GM21528 (cell line): ENCODE measurements around the gene PLEKHG3.

Source experiments
- ATAC-seq: cut with Tn5 transposase; IDR thresholded peaks from one replicate; pipeline ENCODE4 v1.9.1; 2021; ENCODE audit warnings: mild to moderate bottlenecking, moderate library complexity; ENCODE audit not compliant: unreplicated experiment, low FRiP score

Gene PLEKHG3

DNA sequence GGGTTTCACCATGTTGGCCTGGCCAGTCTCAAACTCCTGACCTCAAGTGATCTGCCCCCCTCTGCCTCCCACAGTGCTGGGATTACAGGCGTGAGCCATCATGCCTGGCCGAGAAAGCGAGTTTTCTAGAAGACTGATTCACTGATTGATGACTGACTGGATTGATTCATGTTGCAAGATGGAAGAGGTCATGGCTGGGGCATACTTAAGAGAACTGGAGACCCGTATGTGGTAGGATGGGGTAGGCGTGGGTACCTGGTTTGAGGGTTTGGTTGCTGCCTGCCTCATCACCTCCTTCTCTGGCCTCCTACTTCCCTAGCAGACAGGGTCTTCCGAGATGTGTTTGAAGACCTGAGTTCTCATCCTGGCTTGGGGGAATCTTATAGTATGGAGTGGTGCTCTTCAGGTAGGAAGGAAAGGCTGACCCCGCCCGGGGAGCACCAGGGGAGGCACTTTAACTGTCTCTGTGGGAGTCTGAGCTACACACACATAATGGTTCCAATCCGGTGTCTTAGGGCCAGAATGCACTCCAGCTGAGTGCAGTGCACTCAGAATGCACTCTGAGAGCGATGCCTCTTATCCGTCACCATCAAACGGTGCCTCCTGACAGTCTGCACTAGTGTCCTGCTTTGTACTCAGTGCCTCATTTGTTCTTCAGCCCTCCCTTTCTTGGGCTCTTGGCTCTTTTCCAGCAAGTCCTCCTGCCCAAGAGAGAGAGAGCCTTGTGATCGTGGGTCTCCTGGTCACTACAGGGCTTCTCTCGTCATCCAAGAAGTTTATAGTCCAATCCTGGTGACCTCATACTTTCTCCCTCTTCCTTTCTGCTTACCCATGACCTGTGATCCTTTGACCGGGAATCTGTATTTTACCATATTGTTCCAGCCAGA, 19.7 kb downstream of the PLEKHG3 start:
- no peak for ATAC-seq

DNA sequence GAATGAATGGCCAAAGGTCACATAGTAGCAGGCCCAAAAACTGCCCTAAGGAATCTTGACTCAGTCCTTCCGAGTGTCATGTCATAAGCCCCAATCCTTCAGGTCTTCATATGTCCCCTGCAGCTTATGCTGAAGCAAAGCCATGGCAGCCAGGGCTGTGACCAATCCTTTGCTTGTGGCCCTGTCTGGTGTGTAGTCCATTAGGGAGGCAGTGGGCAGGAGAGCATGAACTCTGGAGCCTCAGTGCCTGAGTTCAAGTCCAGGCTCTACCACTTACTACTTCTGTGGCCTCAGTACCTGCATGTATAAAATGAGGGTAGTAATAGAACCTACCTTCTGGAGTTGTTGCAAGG, 20.3 kb downstream of the PLEKHG3 start:
- ATAC-seq, result no peak

DNA sequence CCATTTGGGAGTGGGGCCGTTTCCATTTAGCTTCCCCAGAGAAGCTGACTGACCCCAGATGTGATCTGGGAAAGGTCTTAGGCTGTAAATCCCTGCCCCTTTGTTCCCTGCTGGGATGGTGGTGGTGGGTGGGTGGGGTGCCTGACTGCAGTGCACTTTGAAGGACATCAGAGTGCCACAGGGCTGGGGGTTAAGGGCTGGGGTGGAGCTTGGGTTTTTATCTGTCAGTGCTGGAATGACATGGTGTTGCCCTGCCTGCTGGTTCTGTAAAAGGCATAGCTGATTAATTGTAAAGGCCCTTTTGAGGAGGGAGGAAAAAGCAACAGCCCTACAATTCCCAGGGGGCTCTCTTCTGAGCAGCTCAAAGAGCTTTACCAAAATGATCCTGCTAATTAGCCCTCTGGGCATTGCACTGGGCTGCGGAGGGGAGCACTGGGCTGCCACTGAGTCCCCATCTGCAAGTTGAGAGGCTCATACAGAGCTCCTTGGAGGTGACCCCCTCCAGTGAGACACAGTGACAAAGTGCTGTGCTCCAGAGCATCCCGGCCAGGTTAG, 21.1 kb downstream of the PLEKHG3 start:
- ATAC-seq, result no peak

DNA sequence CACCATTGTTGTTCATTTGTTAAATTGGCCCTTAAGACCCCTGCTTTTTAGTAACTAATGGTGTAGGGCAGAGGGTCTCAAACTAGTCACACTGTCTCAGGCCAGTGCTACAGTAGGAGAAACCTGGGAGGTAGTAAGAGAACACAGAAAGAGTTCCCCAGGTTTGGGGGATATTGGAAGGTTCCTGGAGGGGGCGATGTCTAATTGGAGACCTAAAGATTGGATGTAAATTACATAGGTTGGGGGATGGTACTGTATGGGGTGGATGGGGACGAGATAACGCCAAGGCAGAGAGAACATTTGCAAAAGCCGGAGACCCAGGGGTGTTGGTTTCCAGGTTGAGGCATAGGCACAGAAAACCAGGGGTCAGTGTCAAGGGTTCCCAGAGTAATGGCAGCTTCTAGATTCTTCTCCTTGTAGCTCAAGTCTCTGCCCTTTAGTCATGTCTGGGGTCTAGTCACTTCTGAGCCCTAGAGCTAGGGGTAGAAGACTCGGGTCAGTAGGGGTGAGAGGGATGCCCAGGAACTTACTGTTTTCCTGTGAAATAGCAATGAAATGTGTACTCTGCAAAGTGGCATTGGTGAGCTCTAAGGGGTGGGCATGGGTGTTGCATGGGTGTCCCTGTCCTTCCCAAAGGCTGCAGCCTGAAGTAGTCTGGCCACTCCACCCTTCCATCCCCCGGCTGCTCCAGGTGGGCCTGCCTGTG, 21.8 kb downstream of the PLEKHG3 start:
- ATAC-seq, result no peak

DNA sequence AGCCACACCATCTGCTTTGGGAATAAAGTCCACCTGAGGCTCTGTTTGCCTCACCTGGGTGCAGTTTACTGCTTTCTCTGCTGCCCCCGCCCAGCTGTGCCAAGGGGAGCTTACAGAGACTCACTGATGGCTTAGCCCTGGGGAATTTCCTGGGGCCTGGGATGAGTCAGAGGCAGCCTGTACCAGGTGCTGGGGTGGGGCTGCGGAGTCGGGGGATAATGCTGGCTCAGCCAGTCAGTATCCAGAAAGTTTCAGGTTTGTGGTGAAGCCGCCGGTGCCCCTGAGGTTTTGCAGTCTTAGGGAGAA, 22.3 kb downstream of the PLEKHG3 start:
- no peak for ATAC-seq

DNA sequence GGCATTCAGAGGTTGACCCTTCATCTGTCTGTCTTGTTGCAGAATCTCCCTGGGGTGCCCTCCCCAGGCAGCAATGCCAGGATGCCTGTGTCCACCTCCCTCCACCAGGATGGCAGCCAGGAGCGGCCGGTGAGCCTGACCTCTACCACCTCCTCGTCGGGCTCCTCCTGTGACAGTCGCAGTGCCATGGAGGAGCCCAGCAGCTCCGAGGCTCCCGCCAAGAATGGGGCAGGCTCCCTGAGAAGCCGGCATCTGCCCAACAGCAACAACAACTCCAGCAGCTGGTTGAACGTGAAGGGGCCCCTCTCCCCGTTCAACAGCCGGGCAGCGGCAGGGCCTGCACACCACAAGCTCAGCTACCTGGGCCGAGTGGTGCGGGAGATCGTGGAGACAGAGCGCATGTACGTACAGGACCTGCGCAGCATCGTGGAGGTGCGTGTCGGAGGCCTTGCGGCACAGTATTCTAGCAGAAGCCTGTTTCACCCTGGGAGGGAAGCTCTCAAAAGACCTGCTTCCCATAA, 23.4 kb downstream of the PLEKHG3 start:
- ATAC-seq, result no peak

DNA sequence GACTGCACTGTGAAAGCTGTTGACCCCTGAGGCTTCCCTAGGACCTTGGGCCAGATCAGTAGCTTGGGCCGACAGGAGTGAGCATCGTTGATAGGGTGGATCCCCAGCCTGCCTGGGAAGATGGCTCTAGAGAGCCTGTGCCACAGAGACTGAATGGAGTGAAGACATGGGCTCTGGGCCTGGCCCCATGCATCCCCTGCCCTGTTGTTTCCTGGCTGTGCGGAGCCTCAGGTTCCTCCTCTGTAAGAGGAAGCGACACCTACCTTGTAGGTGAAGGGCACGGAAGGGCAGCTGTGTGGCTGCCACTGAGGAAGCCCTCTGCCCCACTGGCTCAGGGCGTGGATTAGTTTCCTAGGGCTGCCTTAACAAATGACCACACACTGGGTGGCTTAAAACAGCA, 23.9 kb downstream of the PLEKHG3 start:
- no peak for ATAC-seq

DNA sequence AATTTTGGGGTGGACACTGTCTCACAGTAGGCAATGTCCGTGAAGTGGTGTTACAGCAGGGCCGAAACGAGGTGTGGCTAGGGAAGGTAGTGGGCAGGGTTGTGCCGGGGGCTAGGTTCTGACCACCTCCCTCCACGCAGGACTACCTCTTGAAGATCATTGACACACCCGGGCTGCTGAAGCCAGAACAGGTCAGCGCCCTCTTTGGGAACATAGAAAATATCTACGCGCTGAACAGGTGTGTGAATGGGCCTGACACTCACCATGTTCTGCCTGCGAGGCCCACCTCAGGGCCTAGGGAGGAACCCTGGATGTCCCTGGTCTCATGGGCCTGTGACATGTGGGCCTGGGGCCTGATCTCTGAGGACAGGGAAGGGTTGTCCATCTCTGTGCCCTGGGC, 24.6 kb downstream of the PLEKHG3 start:
- no peak for ATAC-seq

DNA sequence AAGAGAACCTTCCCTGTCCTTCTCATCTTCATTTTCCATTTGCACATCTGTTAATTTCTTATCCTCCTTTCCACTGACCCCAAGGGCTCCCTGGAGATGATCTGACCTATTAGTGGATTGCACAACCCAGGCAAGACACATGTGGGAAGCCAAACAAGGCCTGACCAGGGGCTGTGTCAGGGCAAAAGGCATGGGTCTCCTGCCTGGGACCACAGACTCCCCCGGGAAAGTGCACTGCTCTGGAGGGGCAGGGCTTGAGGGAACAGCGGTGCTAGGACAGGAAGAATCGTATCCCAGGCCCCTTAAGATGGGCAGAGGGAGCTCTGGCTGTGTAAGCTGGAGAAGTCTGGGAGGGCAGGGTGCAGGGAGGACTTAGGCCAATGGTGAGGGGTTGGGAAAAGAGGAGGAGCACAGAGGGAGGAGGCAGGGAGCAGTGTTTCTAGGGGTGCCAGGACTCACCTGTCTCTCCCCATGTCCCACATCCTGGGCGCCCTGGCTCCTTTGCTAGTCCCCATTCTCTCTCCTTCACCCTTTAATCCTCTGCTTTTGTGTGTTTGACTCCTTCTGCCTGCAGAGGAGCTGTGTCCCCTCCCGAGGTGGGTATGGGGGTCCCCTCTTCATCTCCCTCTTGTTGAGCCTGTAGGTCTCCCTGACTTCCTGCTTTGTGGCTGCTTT, 25.3 kb downstream of the PLEKHG3 start:
- no peak for ATAC-seq

DNA sequence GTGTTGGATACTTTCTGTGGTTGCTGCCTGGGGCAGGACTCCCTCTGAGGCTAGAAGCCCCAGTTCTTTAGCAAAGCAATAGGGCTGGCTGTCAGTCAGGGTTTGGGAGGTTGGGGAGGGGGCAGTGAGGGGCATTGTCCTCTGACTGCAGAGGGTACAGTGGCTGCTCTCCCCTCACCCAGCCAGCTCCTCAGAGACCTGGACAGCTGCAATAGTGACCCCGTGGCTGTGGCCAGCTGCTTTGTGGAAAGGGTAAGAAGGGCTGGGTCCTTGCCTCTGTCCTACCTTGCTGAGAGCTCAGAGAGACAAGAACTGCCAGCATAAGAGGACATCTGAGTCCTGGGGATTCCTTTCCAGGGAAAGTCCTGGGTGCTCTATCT, 25.8 kb downstream of the PLEKHG3 start:
- no peak for ATAC-seq

DNA sequence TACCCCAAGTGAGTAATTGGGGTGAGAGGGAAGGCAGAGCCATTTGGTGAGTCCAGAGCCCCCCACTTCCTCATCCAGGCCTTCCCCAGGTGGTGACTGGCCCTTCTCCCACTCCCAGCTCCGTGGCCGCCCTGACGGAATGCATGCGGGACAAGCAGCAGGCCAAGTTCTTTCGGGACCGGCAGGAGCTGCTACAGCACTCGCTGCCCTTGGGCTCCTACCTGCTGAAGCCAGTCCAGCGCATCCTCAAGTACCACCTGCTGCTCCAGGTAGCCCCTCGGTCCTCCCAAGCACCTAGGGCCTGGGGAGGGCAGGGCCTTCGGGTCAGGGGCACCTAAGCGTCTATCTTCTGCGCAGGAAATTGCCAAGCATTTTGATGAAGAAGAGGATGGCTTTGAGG, 26.5 kb downstream of the PLEKHG3 start:
- ATAC-seq, result no peak

DNA sequence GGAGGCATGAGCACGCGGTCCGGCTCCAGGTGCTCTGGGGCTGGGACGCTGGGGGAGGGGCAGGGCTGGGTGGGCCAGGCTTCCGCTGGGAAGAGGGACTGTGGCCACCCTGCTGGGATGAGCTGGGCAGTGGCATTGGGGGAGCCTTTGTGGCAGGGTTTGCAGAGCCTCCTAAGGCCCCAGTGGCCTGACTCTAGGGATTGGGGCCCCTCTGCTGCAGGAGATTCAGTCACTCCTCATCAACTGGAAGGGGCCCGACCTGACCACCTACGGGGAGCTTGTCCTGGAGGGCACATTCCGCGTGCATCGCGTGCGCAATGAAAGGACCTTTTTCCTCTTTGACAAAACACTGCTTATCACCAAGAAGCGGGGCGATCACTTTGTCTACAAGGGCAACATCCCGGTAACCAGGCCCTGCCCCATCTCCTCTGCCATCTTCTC, 26.9 kb downstream of the PLEKHG3 start:
- ATAC-seq, result no peak

DNA sequence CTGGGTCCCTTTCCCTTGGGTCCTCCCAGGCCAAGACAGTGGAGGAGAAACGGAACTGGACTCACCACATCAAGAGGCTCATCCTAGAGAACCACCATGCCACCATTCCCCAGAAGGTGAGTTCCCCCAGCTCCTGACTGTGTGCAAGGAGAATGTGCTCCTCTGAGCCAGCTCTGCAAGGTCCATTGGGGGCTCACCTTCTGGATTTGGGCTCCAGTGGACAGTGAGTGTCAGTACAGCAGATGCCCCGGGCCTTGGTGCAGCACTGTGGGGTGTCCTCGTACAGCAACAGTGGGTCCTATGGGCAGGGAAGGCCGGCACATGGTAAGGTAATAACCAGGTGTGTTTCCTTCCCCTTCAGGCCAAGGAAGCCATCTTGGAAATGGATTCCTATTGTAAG, 27.8 kb downstream of the PLEKHG3 start:
- no peak for ATAC-seq

DNA sequence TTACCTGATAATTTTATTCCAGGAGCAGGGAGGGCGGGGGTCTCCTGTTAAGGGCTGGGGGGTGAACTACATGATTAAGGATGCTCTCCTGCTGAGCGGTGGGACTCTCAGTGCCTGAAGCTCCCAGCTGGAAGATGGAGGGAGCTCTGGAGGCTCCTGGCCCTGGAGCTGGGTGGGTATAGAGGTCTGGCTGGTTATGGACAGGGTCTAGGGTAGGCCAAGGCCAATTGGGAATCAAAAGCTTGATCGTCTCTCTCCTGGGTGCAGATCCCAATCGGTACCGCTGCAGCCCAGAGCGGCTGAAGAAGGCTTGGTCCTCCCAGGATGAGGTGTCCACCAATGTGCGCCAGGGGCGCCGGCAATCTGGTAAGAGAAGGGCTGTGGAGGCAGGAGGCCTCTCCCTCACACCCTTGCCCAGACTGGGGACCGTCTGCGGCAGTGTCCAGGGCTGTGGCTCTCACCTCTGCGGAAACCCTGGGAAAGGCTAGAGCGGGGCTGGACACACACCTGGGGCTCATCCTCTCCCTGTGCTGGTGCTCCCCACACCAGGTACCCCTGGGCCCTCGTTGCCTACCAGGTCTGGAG, 28.4 kb downstream of the PLEKHG3 start:
- ATAC-seq, result no peak

DNA sequence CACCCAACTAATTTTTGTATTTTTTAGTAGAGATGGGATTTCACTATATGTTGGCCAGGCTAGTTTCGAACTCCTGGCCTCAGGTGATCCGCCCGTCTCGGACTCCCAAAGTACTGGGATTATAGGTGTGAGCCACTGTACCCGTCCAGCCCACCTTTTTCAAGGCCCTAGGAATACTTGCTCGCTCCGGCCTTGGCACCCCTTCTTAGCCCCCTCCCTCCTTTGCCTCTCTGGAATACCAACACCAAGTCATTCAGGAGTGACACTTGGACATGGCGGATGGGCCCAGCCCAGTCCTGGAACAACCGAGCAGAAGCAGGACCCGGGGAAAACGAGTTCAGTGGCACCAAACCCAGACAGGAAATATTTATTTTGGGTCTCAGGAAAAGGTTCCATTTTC, 29.1 kb downstream of the PLEKHG3 start:
- no peak for ATAC-seq

DNA sequence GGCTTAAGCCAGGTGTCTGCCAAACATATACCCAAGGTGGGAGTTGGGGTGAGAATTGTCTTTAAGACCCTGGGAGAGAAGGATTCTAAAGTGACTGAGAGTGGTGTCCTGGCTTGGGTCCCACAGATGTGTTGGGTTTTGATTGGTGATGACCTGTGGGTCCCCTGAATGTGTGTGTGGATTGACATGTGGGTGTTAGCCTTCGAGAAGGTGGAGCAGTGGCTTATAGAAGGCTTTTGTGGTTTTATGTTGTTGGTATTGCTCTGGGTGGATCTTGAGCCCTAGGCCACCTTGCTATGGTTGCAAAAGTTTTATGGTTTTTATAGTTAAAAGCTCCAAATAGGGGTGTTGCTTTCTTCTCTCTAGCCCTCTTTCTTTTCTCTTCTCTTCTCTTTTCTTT, 29.7 kb downstream of the PLEKHG3 start:
- ATAC-seq, result no peak

DNA sequence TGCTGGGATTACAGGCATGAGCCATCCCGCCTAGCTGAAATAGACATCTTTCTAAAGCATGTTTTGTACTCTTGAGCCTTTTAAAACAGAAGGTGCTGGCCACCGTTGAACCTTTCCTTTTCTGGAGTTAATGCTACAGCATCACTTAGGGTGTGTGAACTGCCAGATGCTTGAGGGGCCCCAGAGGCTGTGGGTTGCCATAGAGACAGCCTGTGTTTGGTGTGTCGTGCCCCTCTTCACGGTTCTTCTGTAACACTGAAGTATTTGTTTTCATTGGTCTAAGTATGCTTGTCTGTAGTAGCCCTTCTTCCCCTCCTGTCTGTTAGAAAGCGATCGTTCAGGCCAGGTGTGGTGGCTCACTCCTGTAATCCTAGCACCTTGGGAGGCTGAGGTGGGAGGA, 30.8 kb downstream of the PLEKHG3 start:
- no peak for ATAC-seq

DNA sequence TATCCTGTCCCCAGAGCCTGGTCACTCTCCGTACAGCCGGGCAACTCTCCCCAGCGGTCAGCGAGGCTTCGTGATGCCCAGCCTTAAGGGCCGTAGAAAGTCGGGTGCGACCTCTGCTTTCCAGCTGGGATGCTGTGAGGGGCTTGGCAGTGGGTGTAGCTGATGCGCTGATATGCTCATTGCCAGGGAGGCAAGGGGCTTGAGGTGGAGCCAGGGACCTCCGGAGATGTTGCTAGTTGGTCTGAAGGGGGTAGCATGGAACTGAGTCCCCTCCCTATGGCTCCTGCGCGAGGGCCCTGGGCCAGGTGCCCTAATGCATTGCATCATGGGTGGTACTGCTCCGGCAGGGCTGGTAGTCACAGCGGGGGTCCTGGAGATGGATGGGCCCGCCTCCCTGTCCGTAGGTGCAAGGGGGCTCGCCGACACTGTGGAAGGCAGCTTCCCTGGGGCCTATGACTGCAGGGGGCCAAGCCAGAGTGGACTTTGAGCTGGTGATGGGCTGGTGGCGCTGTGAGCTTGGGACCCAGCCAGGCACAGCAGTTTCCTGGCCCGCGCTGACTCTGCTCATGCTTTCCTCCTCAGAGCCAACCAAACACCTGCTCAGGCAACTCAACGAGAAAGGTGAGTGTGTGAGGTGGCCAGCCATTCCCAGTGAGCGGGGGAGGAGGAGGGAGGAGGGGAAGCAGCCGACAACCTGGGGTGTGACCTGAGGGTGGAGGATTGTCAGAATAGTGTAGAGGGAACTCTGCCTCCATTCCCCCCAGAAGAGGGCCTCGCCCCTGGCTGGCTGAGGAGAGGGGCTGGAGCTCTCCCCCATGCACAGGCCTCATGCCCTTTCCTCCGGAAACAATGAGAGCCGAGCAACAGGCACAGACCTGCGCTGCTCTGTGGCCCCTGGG, 32.3 kb downstream of the PLEKHG3 start:
- ATAC-seq, result no peak

DNA sequence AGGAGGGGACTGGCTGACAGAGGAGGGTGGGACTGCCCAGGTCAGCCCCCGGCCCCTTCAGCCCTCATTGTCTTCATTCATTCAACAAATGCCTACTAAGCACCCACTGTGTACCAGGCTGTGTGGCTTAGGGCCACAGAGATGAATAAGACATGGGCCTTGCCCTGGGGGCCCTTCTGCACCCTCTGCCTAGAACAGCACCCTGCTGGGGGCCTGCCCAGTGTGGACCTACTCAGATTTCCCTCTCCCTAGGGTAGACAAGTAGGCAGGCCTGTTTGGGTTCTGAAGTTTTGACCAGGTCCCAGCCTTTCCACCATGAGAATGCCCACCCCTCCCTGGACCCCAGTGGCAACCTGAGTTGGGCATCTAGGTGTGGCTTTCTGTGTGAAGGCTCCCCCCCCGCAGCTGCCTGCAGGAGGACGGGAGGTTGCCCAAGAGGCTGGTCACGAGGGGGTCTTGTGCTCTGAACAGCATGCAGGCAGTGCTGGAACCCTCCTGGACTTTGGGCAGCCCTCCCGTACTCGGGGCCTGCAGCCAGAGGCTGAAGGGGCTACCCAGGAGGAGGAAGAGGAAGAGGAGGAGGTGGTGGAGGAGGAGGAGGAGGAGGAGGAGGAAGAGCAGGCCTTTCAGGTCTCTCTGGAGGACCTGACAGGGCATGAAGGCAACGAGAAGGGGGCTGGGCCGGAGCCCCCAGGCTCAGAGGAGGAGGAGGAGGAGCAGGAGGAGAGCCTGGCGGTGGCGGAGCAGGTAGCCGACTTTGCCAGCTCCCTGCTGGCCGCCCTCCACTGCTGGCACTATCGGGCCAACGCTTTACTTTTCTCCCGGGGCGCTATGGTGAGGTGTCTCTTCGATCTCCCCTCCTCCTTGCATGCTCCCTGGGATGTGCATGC, 33.4 kb downstream of the PLEKHG3 start:
- ATAC-seq, result no peak
